Parathyroid adenoma (tissue), 2 donors: ENCODE data around the gene EVX2.

Source experiments
- H2AFZ ChIP-seq: fragments of 300-600 bp; sonication (generic); one replicate; pipeline ENCODE4 v1.7.0; 2017; ENCODE audit warnings: antibody characterized with exemption, mild to moderate bottlenecking
- H3K27ac ChIP-seq: fragments of 300-600 bp; sonication (generic); one replicate; pipeline ENCODE4 v1.7.0; 2017
- H3K27me3 ChIP-seq: fragments of 300-600 bp; sonication (generic); one replicate; pipeline ENCODE4 v1.7.0; 2017; ENCODE audit warnings: low read length; ENCODE audit not compliant: control insufficient read depth, insufficient read depth
- H3K36me3 ChIP-seq: fragments of 300-600 bp; sonication (generic); one replicate; pipeline ENCODE4 v1.7.0; 2017; ENCODE audit warnings: low read length; ENCODE audit not compliant: control insufficient read depth, insufficient read depth
- H3K4me1 ChIP-seq: fragments of 300-600 bp; sonication (generic); one replicate; pipeline ENCODE4 v1.7.0; 2017; ENCODE audit warnings: control low read depth
- H3K4me2 ChIP-seq: fragments of 300-600 bp; sonication (generic); one replicate; pipeline ENCODE4 v1.7.0; 2017; ENCODE audit warnings: low read length
- H3K4me3 ChIP-seq: fragments of 300-600 bp; sonication (generic); one replicate; pipeline ENCODE4 v1.7.0; 2017; ENCODE audit warnings: low read depth, low read length
- H3K79me2 ChIP-seq: fragments of 300-600 bp; sonication (generic); one replicate; pipeline ENCODE4 v1.7.0; 2017; ENCODE audit warnings: control low read depth
- H3K9ac ChIP-seq: fragments of 300-600 bp; sonication (generic); one replicate; pipeline ENCODE4 v1.7.0; 2017; ENCODE audit warnings: mild to moderate bottlenecking
- H3K9me3 ChIP-seq: fragments of 300-600 bp; sonication (generic); one replicate; pipeline ENCODE4 v1.7.0; 2017; ENCODE audit warnings: low read length; ENCODE audit not compliant: control insufficient read depth
- CTCF ChIP-seq: fragments of 300-600 bp; sonication (generic); IDR thresholded peaks from one replicate; pipeline ENCODE4 v1.7.0; 2017; ENCODE audit warnings: antibody characterized with exemption, mild to moderate bottlenecking
- donor health status: primary hyperparathyroidism.

The EVX2 gene

DNA sequence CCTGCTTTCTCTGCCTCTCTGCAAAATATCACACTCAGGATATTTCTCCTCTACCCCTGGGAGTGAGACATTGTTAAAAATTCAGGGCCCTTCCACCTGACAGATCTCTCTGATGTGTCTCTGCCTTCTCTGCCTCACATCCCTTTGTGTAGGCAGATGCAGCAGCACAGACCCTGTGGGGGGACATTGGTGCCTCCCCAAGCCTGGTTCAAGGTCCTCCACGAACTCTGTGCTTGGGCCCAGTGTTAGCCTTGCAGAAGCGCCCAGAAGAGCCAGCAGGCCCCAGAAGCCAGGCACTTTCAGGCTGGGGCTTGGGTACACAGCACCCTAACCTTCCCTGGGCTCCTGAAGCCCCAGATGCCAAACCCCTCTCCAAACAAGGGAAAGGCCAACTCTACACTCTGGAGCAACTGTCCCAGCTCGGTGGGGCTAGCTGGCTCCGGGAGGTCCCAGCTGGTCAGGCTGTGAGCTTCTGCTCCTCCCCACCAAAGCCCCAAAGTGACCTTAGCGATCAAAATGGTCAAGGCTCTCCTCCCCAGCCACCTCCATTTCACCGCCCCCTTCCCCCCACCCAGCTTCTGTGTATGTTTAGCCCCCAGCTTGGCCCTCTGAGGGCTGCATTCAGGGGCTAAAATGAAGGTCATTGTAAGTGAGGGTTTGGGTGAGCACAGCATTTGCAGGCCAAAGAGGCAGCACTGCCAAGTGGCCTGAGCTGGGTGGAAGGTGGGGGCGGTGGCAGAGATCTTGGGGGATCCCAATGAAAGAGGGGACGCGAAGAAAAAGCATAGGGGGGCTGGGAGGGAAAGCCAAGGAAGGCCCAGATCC, 41.4 kb upstream of the EVX2 start:
- Histone ChIP-seq H3K4me2 (no peak overlapping the region), H3K27me3 (peaks cover 25% of the 10 kb centered on the region), H3K4me3 (peak overlapping the region; percentile 3), H2AFZ (no peak overlapping the region), H3K9me3 (no peaks in the 10 kb centered on the region), H3K79me2 (no peaks in the 10 kb centered on the region), H3K4me1 (no peaks in the 10 kb centered on the region), H3K27ac (no peak overlapping the region), H3K9ac (no peak overlapping the region), H3K36me3 (no peaks in the 10 kb centered on the region)
- no peak for TF ChIP-seq CTCF

- no peak overlapping the region for H3K9ac ChIP-seq
- no peaks in the 10 kb centered on the region for H3K79me2 ChIP-seq
- H3K4me2 ChIP-seq = no peak overlapping the region
- no peaks in the 10 kb centered on the region for H3K36me3 ChIP-seq
- no peaks in the 10 kb centered on the region for H3K4me1 ChIP-seq
- no peaks in the 10 kb centered on the region for H3K9me3 ChIP-seq
- no peak for TF ChIP-seq CTCF
- no peak overlapping the region for H3K4me3 ChIP-seq
- peaks cover 25% of the 10 kb centered on the region for H3K27me3 ChIP-seq
- no peak overlapping the region for H2AFZ ChIP-seq
- no peak overlapping the region for H3K27ac ChIP-seq
Measured at GRCh38 chr2:176124110-176124946, 40.6 kb upstream of the EVX2 start.

DNA sequence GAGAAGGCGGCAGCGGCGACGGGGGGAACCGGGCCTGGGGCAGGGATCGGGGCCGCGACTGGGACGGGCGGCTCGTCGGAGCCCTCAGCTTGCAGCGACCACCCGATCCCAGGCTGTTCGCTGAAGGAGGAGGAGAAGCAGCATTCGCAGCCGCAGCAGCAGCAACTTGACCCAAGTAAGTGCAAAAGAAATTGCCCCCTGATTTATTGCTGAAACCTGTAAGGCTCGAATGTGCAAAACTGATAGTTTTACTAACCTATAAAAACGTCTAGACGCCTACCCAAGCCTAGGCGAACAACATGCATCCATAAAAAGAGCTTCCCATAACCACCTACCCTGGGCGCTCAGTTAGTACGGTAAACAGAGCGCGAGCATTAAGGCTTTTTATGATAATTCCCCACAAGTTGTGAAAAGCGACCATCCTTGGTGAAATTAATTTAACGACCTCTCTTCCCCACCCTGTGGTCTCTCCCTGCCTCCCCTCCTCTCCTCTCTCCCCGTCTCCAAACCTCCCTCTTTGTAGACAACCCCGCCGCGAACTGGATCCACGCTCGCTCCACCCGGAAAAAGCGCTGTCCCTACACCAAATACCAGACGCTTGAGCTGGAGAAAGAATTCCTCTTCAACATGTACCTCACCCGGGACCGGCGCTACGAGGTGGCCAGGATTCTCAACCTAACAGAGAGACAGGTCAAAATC, 39.8 kb upstream of the EVX2 start:
- H2AFZ ChIP-seq = no peak overlapping the region
- no peaks in the 10 kb centered on the region for H3K36me3 ChIP-seq
- no peaks in the 10 kb centered on the region for H3K4me1 ChIP-seq
- peak overlapping the region; percentile 13 for H3K4me2 ChIP-seq
- H3K9me3 ChIP-seq = no peaks in the 10 kb centered on the region
- H3K9ac ChIP-seq = no peak overlapping the region
- H3K4me3 ChIP-seq = peak overlapping the region; percentile 44
- peaks cover 25% of the 10 kb centered on the region for H3K27me3 ChIP-seq
- H3K79me2 ChIP-seq = no peaks in the 10 kb centered on the region
- no peak for TF ChIP-seq CTCF
- no peak overlapping the region for H3K27ac ChIP-seq

DNA sequence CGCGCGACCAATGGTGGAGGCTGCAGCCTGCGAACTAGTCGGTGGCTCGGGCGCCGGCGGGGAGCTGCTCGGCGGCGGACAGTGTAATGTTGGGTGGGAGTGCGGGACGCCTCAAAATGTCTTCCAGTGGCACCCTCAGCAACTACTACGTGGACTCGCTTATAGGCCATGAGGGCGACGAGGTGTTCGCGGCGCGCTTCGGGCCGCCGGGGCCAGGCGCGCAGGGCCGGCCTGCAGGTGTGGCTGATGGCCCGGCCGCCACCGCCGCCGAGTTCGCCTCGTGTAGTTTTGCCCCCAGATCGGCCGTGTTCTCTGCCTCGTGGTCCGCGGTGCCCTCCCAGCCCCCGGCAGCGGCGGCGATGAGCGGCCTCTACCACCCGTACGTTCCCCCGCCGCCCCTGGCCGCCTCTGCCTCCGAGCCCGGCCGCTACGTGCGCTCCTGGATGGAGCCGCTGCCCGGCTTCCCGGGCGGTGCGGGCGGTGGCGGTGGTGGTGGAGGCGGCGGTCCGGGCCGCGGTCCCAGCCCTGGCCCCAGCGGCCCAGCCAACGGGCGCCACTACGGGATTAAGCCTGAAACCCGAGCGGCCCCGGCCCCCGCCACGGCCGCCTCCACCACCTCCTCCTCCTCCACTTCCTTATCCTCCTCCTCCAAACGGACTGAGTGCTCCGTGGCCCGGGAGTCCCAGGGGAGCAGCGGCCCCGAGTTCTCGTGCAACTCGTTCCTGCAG, 39.1 kb upstream of the EVX2 start, which contains the start of gene HOXD9:
Gene HOXD9 (plus strand): TSS at position 37 of the 728 bp plus-strand sequence. CDS start 50 bp downstream, at position 87.
- Histone ChIP-seq H3K4me2 (peak within 1 kb of the TSS; percentile 13), H3K4me1 (no peaks in the 10 kb centered on the region), H3K27ac (no peak within 1 kb of the TSS), H2AFZ (no peak within 1 kb of the TSS), H3K9ac (no peak within 1 kb of the TSS), H3K9me3 (no peaks in the 10 kb centered on the region), H3K27me3 (peaks cover 25% of the 10 kb centered on the region), H3K36me3 (no peaks in the 10 kb centered on the region), H3K79me2 (no peaks in the 10 kb centered on the region), H3K4me3 (peak within 1 kb of the TSS; percentile 44)
- no peak for TF ChIP-seq CTCF
